ENCODE results near the gene TRAPPC2L. TPM values are rescaled to one million over a fixed set of nuclear protein-coding genes. Genes with fewer than 3 reads are reported as not detected.

The TRAPPC2L gene
- total RNA-seq, 1 experiment from 2014 or later: 82.0 TPM

DNA sequence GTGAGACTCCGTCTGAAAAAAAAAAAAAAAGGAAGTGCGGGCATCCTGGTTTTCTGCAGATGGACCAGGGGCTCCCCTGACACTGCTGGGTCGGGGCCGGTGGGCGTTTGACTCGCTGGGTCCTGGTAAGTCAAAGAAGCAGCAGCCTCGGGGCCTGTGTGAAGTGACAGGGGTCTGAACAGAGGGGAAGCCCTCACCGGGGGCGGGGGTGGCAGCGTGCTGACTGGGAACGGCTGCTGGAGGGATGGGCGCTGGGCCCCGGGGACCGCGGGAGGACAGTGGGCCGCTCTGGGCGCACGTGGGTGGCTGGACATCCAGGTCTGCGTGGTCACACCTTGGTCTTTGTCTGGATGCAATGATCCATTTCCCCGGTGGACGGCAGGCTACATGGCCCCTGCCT lies 8.4 kb upstream of the TRAPPC2L start:
- H3K36me3 Mint-ChIP-seq: peaks cover 15% of the 10 kb centered on the region
- no peaks in the 10 kb centered on the region for H3K27me3 Mint-ChIP-seq (ENCODE audit: low read depth)
- ChIA-PET POLR2A (no interaction called here), CTCF (interaction anchor here (1.2 kb wide), 1 partner anchor 33 kb away, joined by 3 read pairs; no protein-coding TSS in a partner anchor)
- no peak for DNase-seq (ENCODE audit: low spot score)
- H3K4me1 Mint-ChIP-seq: no peaks in the 10 kb centered on the region
- H3K9me3 Mint-ChIP-seq: no peaks in the 10 kb centered on the region; the same call in 1 of the 2 replicates
- no peak overlapping the region for H3K4me3 Mint-ChIP-seq
- TF ChIP-seq GABPB1 (CRISPR knock-in tag; IDR thresholded peaks at IDR 0.05): no peak
- ATAC-seq: no peak
- H3K27ac Mint-ChIP-seq: no peak overlapping the region

GRCh38 chr16:88850531-88851199 lies 6.3 kb upstream of the TRAPPC2L start:
- H3K4me3 Mint-ChIP-seq: no peak overlapping the region
- ChIA-PET POLR2A (no interaction called here), CTCF (interaction anchor here (1.0 to 1.8 kb wide), 2 partner anchors 8 to 113 kb away, joined by 3 to 7 read pairs; no protein-coding TSS in a partner anchor)
- peaks cover 15% of the 10 kb centered on the region for H3K36me3 Mint-ChIP-seq
- no peaks in the 10 kb centered on the region for H3K27me3 Mint-ChIP-seq (ENCODE audit: low read depth)
- no peaks in the 10 kb centered on the region; the same call in 1 of the 2 replicates for H3K9me3 Mint-ChIP-seq
- H3K27ac Mint-ChIP-seq: no peak overlapping the region
- TF ChIP-seq ESRRA (CRISPR knock-in tag; IDR thresholded peaks at IDR 0.05; ENCODE audit: borderline replicate concordance) (no peak), HMGA2 (CRISPR knock-in tag; IDR thresholded peaks at IDR 0.05) (no peak), CREM (CRISPR knock-in tag; IDR thresholded peaks at IDR 0.05) (no peak), IRF2 (CRISPR knock-in tag; IDR thresholded peaks at IDR 0.05; ENCODE audit: borderline replicate concordance, low read depth) (no peak), ZNF396 (CRISPR knock-in tag; IDR thresholded peaks at IDR 0.05; ENCODE audit: borderline replicate concordance) (no peak), ATF1 (CRISPR knock-in tag; IDR thresholded peaks at IDR 0.05) (no peak), NR1H2 (CRISPR knock-in tag; IDR thresholded peaks at IDR 0.05) (no peak), GRHL2 (CRISPR knock-in tag; IDR thresholded peaks at IDR 0.05; ENCODE audit: insufficient replicate concordance, severe bottlenecking) (no peak), TEAD4 (CRISPR knock-in tag; IDR thresholded peaks at IDR 0.05) (no peak), ZBTB21 (CRISPR knock-in tag; IDR thresholded peaks at IDR 0.05; ENCODE audit: borderline replicate concordance) (no peak), ZNF232 (CRISPR knock-in tag; IDR thresholded peaks at IDR 0.05) (no peak), ATF6 (CRISPR knock-in tag; IDR thresholded peaks at IDR 0.05) (no peak), CDX4 (CRISPR knock-in tag; IDR thresholded peaks at IDR 0.05; ENCODE audit: borderline replicate concordance) (no peak), ZBTB43 (CRISPR knock-in tag; IDR thresholded peaks at IDR 0.05) (no peak)
- TF ChIP-seq, protein P1, sequence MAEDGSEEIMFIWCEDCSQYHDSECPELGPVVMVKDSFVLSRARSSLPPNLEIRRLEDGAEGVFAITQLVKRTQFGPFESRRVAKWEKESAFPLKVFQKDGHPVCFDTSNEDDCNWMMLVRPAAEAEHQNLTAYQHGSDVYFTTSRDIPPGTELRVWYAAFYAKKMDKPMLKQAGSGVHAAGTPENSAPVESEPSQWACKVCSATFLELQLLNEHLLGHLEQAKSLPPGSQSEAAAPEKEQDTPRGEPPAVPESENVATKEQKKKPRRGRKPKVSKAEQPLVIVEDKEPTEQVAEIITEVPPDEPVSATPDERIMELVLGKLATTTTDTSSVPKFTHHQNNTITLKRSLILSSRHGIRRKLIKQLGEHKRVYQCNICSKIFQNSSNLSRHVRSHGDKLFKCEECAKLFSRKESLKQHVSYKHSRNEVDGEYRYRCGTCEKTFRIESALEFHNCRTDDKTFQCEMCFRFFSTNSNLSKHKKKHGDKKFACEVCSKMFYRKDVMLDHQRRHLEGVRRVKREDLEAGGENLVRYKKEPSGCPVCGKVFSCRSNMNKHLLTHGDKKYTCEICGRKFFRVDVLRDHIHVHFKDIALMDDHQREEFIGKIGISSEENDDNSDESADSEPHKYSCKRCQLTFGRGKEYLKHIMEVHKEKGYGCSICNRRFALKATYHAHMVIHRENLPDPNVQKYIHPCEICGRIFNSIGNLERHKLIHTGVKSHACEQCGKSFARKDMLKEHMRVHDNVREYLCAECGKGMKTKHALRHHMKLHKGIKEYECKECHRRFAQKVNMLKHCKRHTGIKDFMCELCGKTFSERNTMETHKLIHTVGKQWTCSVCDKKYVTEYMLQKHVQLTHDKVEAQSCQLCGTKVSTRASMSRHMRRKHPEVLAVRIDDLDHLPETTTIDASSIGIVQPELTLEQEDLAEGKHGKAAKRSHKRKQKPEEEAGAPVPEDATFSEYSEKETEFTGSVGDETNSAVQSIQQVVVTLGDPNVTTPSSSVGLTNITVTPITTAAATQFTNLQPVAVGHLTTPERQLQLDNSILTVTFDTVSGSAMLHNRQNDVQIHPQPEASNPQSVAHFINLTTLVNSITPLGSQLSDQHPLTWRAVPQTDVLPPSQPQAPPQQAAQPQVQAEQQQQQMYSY (CRISPR knock-in tag; IDR thresholded peaks at IDR 0.05): no peak
- TF ChIP-seq, protein P2, sequence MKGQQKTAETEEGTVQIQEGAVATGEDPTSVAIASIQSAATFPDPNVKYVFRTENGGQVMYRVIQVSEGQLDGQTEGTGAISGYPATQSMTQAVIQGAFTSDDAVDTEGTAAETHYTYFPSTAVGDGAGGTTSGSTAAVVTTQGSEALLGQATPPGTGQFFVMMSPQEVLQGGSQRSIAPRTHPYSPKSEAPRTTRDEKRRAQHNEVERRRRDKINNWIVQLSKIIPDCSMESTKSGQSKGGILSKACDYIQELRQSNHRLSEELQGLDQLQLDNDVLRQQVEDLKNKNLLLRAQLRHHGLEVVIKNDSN (CRISPR knock-in tag; IDR thresholded peaks at IDR 0.05): no peak
- TF ChIP-seq, protein P3, sequence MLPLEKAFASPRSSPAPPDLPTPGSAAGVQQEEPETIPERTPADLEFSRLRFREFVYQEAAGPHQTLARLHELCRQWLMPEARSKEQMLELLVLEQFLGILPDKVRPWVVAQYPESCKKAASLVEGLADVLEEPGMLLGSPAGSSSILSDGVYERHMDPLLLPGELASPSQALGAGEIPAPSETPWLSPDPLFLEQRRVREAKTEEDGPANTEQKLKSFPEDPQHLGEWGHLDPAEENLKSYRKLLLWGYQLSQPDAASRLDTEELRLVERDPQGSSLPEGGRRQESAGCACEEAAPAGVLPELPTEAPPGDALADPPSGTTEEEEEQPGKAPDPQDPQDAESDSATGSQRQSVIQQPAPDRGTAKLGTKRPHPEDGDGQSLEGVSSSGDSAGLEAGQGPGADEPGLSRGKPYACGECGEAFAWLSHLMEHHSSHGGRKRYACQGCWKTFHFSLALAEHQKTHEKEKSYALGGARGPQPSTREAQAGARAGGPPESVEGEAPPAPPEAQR (CRISPR knock-in tag; IDR thresholded peaks at IDR 0.05): no peak
- no peak for ATAC-seq
- peaks cover 9% of the 10 kb centered on the region for H3K4me1 Mint-ChIP-seq
- no peak for DNase-seq (ENCODE audit: low spot score)

Data from WTC11 (cell line).